ENCODE results near the gene NFE2.

The NFE2 gene

DNA sequence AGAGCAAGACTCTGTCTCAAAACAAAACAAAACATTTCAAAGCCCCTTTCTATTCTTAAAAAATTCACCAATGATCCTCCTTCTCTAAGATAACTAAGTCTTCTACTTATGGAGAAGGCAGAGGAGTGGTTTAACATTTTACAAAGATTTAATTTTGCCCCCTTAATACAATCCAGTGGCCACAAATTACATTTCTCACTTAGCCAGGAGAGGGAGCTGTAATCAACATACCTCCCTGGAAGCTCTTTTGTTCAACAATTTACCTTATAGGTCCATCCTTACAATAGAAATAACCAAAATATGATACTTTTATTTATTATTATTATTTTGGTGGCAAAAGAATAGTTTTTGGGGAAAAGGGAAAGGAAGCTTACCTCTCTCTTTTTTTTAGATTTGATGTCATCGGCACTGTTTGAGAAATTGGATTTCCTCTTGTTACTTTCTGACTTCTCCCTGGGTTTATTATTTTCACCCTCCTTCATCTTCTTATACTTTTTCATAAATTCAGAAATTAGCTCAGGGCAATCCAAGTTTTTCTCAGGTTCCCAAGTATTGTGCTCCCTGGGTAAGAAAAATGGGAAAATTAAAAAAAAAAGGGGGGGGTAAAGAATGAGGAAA, 49.0 kb downstream of the NFE2 start:
- Histone ChIP-seq H3K27me3 (ENCODE audit: insufficient read depth, low read depth, severe bottlenecking) (no peaks in the 10 kb centered on the region), H3K4me3 (ENCODE audit: low read depth, low read length) (no peak overlapping the region), H3K9me3 (ENCODE audit: severe bottlenecking) (no peaks in the 10 kb centered on the region), H3K27ac (no peak overlapping the region), H3K36me3 (peaks cover 71% of the 10 kb centered on the region)
- TF ChIP-seq, protein P1, sequence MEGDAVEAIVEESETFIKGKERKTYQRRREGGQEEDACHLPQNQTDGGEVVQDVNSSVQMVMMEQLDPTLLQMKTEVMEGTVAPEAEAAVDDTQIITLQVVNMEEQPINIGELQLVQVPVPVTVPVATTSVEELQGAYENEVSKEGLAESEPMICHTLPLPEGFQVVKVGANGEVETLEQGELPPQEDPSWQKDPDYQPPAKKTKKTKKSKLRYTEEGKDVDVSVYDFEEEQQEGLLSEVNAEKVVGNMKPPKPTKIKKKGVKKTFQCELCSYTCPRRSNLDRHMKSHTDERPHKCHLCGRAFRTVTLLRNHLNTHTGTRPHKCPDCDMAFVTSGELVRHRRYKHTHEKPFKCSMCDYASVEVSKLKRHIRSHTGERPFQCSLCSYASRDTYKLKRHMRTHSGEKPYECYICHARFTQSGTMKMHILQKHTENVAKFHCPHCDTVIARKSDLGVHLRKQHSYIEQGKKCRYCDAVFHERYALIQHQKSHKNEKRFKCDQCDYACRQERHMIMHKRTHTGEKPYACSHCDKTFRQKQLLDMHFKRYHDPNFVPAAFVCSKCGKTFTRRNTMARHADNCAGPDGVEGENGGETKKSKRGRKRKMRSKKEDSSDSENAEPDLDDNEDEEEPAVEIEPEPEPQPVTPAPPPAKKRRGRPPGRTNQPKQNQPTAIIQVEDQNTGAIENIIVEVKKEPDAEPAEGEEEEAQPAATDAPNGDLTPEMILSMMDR (IDR thresholded peaks at IDR 0.05; ENCODE audit: low read depth, low read length), result peak; percentile 36; the same call in 1 of the 2 replicates
- DNase-seq, result no peak

DNA sequence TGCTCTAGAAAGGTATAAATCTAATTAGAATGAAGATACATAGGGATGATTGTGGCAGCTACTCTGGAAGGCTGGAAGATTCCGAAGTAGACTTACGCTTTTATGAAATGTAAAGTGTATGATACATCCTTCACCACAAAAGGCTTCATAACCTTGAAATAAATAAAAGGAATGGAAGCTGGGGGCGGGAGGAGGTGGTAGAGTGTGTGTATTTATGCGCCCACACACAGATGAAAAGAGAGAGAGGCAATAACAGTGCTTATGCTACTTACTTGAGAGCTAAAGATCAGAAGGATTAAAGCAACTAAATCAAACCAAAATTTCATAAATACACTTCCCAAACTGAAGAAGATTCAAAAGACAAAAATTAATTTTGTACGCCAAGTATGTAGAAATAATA, 51.3 kb downstream of the NFE2 start:
- Histone ChIP-seq H3K9me3 (ENCODE audit: severe bottlenecking) (no peaks in the 10 kb centered on the region), H3K27me3 (ENCODE audit: insufficient read depth, low read depth, severe bottlenecking) (no peaks in the 10 kb centered on the region), H3K27ac (no peak overlapping the region), H3K4me3 (ENCODE audit: low read depth, low read length) (no peak overlapping the region), H3K36me3 (peaks cover 69% of the 10 kb centered on the region)
- DNase-seq, result no peak
- TF ChIP-seq, protein P1 (IDR thresholded peaks at IDR 0.05; ENCODE audit: low read depth, low read length), result no peak

DNA sequence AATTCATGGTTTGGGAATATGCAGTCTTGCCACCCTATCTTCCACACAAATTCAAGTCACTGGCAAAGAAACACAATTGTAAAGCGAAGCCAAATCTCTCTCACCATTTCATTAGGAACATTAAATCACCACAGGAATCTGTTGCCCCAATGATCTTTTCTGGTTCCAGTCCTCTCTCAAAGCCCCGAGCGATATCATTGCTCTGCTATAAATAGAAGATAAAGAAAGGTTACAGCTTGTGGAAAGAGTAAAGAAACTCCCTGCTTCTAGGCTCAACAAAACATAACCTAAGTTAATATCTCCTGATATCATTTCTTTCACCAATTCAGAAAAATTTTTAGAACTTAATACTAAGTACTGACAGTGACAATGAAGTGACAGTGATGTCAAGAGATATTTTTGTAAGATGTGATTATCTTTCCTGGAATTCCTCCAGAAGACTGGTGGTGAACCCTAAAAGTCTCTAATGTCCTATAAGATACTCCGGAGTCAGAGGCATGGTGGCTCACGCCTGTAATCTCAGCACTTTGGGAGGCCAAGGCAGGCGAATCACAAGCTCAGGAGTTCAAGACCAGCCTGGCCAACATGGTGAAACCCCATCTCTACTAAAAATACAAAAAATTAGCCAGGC, 54.7 kb downstream of the NFE2 start:
- Histone ChIP-seq H3K27me3 (ENCODE audit: insufficient read depth, low read depth, severe bottlenecking) (no peaks in the 10 kb centered on the region), H3K36me3 (peaks cover 71% of the 10 kb centered on the region), H3K27ac (no peak overlapping the region), H3K9me3 (ENCODE audit: severe bottlenecking) (no peaks in the 10 kb centered on the region), H3K4me3 (ENCODE audit: low read depth, low read length) (no peak overlapping the region)
- TF ChIP-seq, protein P1 (IDR thresholded peaks at IDR 0.05; ENCODE audit: low read depth, low read length), result no peak
- no peak for DNase-seq

Data from WERI-Rb-1 (cell line).